HepG2 (cell line): ENCODE results near the gene MGMT. TPM values are rescaled to one million over a fixed set of nuclear protein-coding genes. Genes with fewer than 3 reads are reported as not detected.

Source experiments
- ATAC-seq: fragments of 200-7000 bp; cut with Tn5 transposase; 3 replicates; pipeline ENCODE4 v1.9.1; 2020; ENCODE audit warnings: mild to moderate bottlenecking, moderate library complexity
- BruUV-seq: library from RNA; stranded (reverse); fragments of 400-500 nt; replicated peaks from 2 replicates; lab custom pipeline; 2021; lab: Mats Ljungman, UMichigan
- CTCF ChIA-PET: fragments of 300-600 bp; formaldehyde crosslinking; extraction: SDS; loops from one replicate; lab custom pipeline; 2021; ENCODE audit warnings: low total read pairs, inconsistent platforms, low intra/inter-chr PET ratio; lab: Yijun Ruan, JAX
- POLR2A ChIA-PET: fragments of 350-600 bp; sonication (Branson Sonifier 250); formaldehyde crosslinking; loops from one replicate; lab custom pipeline; 2020; ENCODE audit warnings: antibody characterized with exemption, inconsistent platforms; lab: Yijun Ruan, JAX
- DNase-seq: peaks from one replicate; pipeline ENCODE4 v3.0.0-alpha.2; 2015; ENCODE audit warnings: low spot score
- FAIRE-seq: peaks from 3 replicates; lab custom pipeline; 2011; peaks lifted over from hg19 to GRCh38; lab: Jason Lieb, UNC
- H2AFZ ChIP-seq: one replicate; pipeline ENCODE4 v1.6.1; 2011; ENCODE audit warnings: low read length, inconsistent platforms
- H3K27ac ChIP-seq: fragments of 300-600 bp; 3 replicates; pipeline ENCODE4 v1.8.0; 2011; ENCODE audit warnings: mixed run types, mild to moderate bottlenecking, mixed read lengths, low read length, inconsistent platforms; ENCODE audit not compliant: insufficient read depth; ENCODE audit errors: extremely low read length
- H3K27me3 ChIP-seq, 2 experiments: fragments of 200-600 bp in 1 of 2; 2 replicates in 1 of 2; 3 replicates in 1 of 2; pipeline versions ENCODE4 v1.6.0 to v1.8.0; 2011; ENCODE audit warnings: low read length in 2 of 2, mild to moderate bottlenecking in 2 of 2, moderate library complexity in 2 of 2, inconsistent platforms in 1 of 2; ENCODE audit not compliant: insufficient read depth in 2 of 2, control insufficient read depth in 1 of 2
- H3K36me3 ChIP-seq, 2 experiments: fragments of 200-600 bp in 1 of 2; replicated peaks in 1 of 2; 2 replicates in 1 of 2; 3 replicates in 1 of 2; pipeline versions ENCODE4 v1.5.1 to v1.8.0; 2011; ENCODE audit warnings: low read length in 2 of 2, inconsistent platforms in 1 of 2; ENCODE audit not compliant: insufficient read depth in 2 of 2, control insufficient read depth in 1 of 2
- H3K4me1 ChIP-seq: 2 replicates; pipeline ENCODE4 v1.5.1; 2012; ENCODE audit warnings: low read length, inconsistent platforms; ENCODE audit not compliant: insufficient read depth
- H3K4me2 ChIP-seq: 2 replicates; pipeline ENCODE4 v1.6.0; 2011; ENCODE audit warnings: low read depth, low read length, inconsistent platforms
- H3K4me3 ChIP-seq, 3 experiments: fragments of 200-600 bp in 1 of 3; sonication (generic), shearing (Covaris generic) in 1 of 3; replicated peaks in 1 of 3; 2 replicates each; pipeline ENCODE4 v1.5.1; 2011 to 2016; ENCODE audit warnings: low read length in 3 of 3, inconsistent platforms in 2 of 3, low read depth in 2 of 3, mild to moderate bottlenecking in 2 of 3, control low read depth in 1 of 3, mixed read lengths in 1 of 3; ENCODE audit not compliant: insufficient read depth in 1 of 3
- H3K79me2 ChIP-seq: one replicate; pipeline ENCODE4 v1.6.1; 2011; ENCODE audit warnings: low read length, inconsistent platforms; ENCODE audit not compliant: insufficient read depth
- H3K9ac ChIP-seq: 2 replicates; pipeline ENCODE4 v1.6.0; 2011; ENCODE audit warnings: mild to moderate bottlenecking, low read depth, low read length, inconsistent platforms; ENCODE audit not compliant: insufficient read depth
- H3K9me3 ChIP-seq: 2 replicates; pipeline ENCODE4 v1.5.1; 2012; ENCODE audit warnings: mild to moderate bottlenecking, low read length
- H4K20me1 ChIP-seq: 2 replicates; pipeline ENCODE4 v1.6.0; 2011; ENCODE audit warnings: inconsistent platforms, mild to moderate bottlenecking, low read length, moderate library complexity; ENCODE audit not compliant: insufficient read depth
- IRF2 ChIP-seq: IDR thresholded peaks from 2 replicates; pipeline ENCODE4 v1.6.1; 2018; ENCODE audit warnings: missing genetic modification reagents, missing compliant biosample characterization
- KAT8 ChIP-seq: IDR thresholded peaks from 2 replicates; pipeline ENCODE4 v1.6.1; 2016; ENCODE audit warnings: missing genetic modification reagents, missing compliant biosample characterization
- RBM22 ChIP-seq: fragments of 200-400 bp; formaldehyde crosslinking; optimal IDR thresholded peaks from 2 replicates; pipeline ENCODE3; 2017; ENCODE audit warnings: mild to moderate bottlenecking, low read length, moderate library complexity
- RNF2 ChIP-seq: fragments of 450-650 bp; conservative IDR thresholded peaks from 2 replicates; pipeline ENCODE4 v1.6.1; 2016; ENCODE audit warnings: low read depth
- SIX1 ChIP-seq: sonication (generic); formaldehyde crosslinking; IDR thresholded peaks from 2 replicates; pipeline ENCODE4 v1.4.0; 2020; ENCODE audit warnings: missing genetic modification reagents, borderline replicate concordance
- ZMYM3 ChIP-seq: sonication (generic); formaldehyde crosslinking; IDR thresholded peaks from 2 replicates; pipeline ENCODE4 v1.5.1; 2020; ENCODE audit warnings: mild to moderate bottlenecking, missing genetic modification reagents
- ZNF567 ChIP-seq: sonication (generic); formaldehyde crosslinking; IDR thresholded peaks from 2 replicates; pipeline ENCODE4 v1.8.1; 2023; ENCODE audit warnings: mild to moderate bottlenecking, missing genetic modification reagents, borderline replicate concordance
- WGBS: methylation state at CpG from one replicate; pipeline ENCODE4 v1.1.6; 2017; ENCODE audit warnings: low lambda C conversion rate; 5-methylcytosine and 5-hydroxymethylcytosine counted together
- in situ Hi-C: cut with HindIII; loops from 2 replicates; pipeline ENCODE4 v1.10.0; 2017; ENCODE audit warnings: low pct_unique_long_range_greater_than_20kb; ENCODE audit not compliant: extremely low pct_ligation_motif_present
- intact Hi-C: fragments of 100-400 bp; cut with micrococcal nuclease; formaldehyde crosslinking; loops from one replicate; pipeline ENCODE4 v1.10.0; 2022; ENCODE audit not compliant: unreplicated experiment
- polyA plus RNA-seq, 8 experiments: library from polyadenylated mRNA; depleted of rRNA in 3 of 8; stranded (reverse) in 7 of 8; unstranded in 1 of 8; fragments of >200 nt; fragmentation: Illumina TruSeq in 4 of 8; extraction: Trizol in 4 of 8; gene quantifications; 2 replicates each; pipeline versions ENCODE4 v1.2.1 to v1.2.3, GENCODE V29; 2011 to 2016; ENCODE audit warnings: low read depth in 4 of 8, missing spikeins in 1 of 8, mixed read lengths in 1 of 8; ENCODE audit not compliant: insufficient read depth in 1 of 8
- total RNA-seq, 5 experiments: library from RNA; depleted of rRNA; stranded (reverse); fragments of >200 nt; fragmentation: Illumina TruSeq; extraction: Trizol; gene quantifications; 2 replicates each; pipeline ENCODE4 v1.2.3, GENCODE V29; 2016; ENCODE audit warnings: low read depth in 1 of 5
- TF ChIP-seq, protein P1 (sequence below): sonication (generic); formaldehyde crosslinking; IDR thresholded peaks from 2 replicates; pipeline ENCODE4 v1.5.1; 2020; ENCODE audit warnings: missing genetic modification reagents, mild to moderate bottlenecking, borderline replicate concordance
- TF ChIP-seq, protein P2 (sequence below): sonication (generic); formaldehyde crosslinking; conservative IDR thresholded peaks from 2 replicates; pipeline ENCODE4 v1.4.0; 2020; ENCODE audit warnings: missing genetic modification reagents
- TF ChIP-seq, protein P3 (sequence below): sonication (generic); formaldehyde crosslinking; IDR thresholded peaks from 2 replicates; pipeline ENCODE4 v1.4.0; 2020; ENCODE audit warnings: low read depth, missing genetic modification reagents

MGMT gene
- total and polyA plus RNA-seq, 2 of the 13 experiments (the other 11 are each of a cell fraction or from before 2014, with no cell fraction given), result 12.0 to 19.5 TPM

DNA sequence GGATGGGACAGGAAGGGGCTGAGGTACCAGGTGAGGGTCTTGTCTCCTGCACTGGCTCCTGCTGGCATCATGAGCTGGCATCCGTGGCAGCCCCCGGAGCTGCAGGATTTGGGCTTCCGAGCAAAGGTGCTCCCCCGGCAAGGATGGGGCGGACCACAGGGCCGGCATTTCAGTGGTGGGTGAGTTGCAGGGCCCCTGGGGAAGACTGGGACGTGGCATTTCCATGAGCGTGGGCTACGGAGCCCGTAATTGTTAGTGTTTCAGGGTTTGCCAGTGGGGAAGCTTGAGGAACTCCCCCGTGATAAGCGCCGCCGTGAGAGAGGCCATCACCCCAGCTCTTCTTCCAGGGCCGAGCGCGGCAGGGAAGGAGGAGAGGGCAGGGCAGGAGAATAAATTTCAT is 235.6 kb downstream of the MGMT start:
- no peak for FAIRE-seq
- ATAC-seq, result no peak
- Histone ChIP-seq H3K27me3 (no peaks in the 10 kb centered on the region), H2AFZ (no peak overlapping the region), H3K9ac (no peak overlapping the region), H3K79me2 (no peaks in the 10 kb centered on the region), H3K27ac (no peak overlapping the region), H3K9me3 (no peaks in the 10 kb centered on the region), H3K4me2 (no peak overlapping the region), H4K20me1 (no peaks in the 10 kb centered on the region), H3K4me1 (no peaks in the 10 kb centered on the region), H3K4me3 (no peak overlapping the region), H3K36me3 (no peaks in the 10 kb centered on the region)
- TF ChIP-seq, protein P1, sequence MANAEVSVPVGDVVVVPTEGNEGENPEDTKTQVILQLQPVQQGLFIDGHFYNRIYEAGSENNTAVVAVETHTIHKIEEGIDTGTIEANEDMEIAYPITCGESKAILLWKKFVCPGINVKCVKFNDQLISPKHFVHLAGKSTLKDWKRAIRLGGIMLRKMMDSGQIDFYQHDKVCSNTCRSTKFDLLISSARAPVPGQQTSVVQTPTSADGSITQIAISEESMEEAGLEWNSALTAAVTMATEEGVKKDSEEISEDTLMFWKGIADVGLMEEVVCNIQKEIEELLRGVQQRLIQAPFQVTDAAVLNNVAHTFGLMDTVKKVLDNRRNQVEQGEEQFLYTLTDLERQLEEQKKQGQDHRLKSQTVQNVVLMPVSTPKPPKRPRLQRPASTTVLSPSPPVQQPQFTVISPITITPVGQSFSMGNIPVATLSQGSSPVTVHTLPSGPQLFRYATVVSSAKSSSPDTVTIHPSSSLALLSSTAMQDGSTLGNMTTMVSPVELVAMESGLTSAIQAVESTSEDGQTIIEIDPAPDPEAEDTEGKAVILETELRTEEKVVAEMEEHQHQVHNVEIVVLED (CRISPR knock-in tag), result no peak
- in situ Hi-C loops (no loop called here), intact Hi-C loops (no loop called here)
- 93% methylated on average over 7 of the region's 17 CpGs for WGBS
- CTCF ChIA-PET, result no interaction called here
- BruUV-seq, result no TSS peak
- POLR2A ChIA-PET, result no interaction called here
- no peak for DNase-seq

DNA sequence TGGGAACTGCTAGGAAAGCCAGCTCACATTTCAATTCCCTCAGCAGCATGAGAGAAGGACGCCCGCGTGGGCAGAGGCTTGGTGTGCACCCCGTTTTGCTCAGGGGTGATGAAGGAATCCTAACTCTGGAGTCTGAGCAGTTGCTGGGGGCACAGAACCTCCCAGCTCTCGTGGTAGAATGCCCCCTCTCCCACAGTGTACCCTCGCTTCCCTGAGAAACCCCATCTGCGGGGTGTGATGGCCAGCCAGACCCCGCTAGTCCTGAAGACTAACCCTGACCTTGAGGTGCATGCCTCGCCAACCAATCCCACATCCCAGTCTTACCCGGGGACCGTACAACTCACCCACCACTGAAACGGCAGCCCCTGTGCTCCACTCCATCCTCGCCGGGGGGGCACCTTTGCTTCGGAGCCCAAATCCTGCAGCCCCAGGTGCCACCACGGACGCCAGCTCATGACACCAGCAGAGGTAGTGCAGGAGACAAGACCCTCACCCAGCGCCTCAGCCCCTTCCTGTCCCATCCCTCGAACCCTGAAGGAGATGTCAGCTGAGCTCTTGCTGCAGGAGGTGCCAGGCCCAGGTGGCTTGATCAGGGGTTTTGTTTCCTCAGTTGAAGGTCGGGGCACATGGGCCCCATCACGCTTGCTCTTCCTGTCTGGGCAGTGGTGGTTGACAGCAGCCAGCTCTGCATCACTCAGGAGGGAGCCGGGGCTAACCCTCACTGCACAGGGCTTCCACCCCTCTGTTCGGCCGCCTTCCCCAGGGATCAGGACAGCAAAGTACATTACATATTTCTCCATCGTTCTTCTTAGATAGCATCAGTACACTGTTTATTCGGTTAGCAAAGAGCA is 236.5 kb downstream of the MGMT start:
- in situ Hi-C loops, result no loop called here
- CTCF ChIA-PET, result no interaction called here
- no peaks in the 10 kb centered on the region for H3K27me3 ChIP-seq
- no peak overlapping the region for H3K9ac ChIP-seq
- no peak overlapping the region for H3K27ac ChIP-seq
- POLR2A ChIA-PET, result no interaction called here
- no TSS peak for BruUV-seq
- no peak overlapping the region for H3K4me3 ChIP-seq
- H4K20me1 ChIP-seq, result no peaks in the 10 kb centered on the region
- intact Hi-C loops, result no loop called here
- WGBS, result 74% methylated on average over 26 of the region's 26 CpGs
- no peak for DNase-seq
- no peaks in the 10 kb centered on the region for H3K9me3 ChIP-seq
- no peak for ATAC-seq
- no peak overlapping the region for H3K4me2 ChIP-seq
- 0 out of 5 replicates have a peak, but pooled peaks cover 0 to 3% of the 10 kb centered on the region in 2 experiments for H3K36me3 ChIP-seq
- no peaks in the 10 kb centered on the region for H3K4me1 ChIP-seq
- H3K79me2 ChIP-seq, result no peaks in the 10 kb centered on the region
- H2AFZ ChIP-seq, result no peak overlapping the region
- no peak for FAIRE-seq
- no peak for TF ChIP-seq IRF2 (CRISPR knock-in tag)
- no peak for TF ChIP-seq RNF2
- no peak for TF ChIP-seq KAT8 (CRISPR knock-in tag)
- no peak for TF ChIP-seq ZMYM3 (CRISPR knock-in tag)
- TF ChIP-seq RBM22, result no peak
- TF ChIP-seq ZNF567, result no peak
- no peak for TF ChIP-seq SIX1 (CRISPR knock-in tag)
- TF ChIP-seq, protein P2, sequence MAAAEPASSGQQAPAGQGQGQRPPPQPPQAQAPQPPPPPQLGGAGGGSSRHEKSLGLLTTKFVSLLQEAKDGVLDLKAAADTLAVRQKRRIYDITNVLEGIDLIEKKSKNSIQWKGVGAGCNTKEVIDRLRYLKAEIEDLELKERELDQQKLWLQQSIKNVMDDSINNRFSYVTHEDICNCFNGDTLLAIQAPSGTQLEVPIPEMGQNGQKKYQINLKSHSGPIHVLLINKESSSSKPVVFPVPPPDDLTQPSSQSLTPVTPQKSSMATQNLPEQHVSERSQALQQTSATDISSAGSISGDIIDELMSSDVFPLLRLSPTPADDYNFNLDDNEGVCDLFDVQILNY (CRISPR knock-in tag), result no peak
- TF ChIP-seq, protein P3, sequence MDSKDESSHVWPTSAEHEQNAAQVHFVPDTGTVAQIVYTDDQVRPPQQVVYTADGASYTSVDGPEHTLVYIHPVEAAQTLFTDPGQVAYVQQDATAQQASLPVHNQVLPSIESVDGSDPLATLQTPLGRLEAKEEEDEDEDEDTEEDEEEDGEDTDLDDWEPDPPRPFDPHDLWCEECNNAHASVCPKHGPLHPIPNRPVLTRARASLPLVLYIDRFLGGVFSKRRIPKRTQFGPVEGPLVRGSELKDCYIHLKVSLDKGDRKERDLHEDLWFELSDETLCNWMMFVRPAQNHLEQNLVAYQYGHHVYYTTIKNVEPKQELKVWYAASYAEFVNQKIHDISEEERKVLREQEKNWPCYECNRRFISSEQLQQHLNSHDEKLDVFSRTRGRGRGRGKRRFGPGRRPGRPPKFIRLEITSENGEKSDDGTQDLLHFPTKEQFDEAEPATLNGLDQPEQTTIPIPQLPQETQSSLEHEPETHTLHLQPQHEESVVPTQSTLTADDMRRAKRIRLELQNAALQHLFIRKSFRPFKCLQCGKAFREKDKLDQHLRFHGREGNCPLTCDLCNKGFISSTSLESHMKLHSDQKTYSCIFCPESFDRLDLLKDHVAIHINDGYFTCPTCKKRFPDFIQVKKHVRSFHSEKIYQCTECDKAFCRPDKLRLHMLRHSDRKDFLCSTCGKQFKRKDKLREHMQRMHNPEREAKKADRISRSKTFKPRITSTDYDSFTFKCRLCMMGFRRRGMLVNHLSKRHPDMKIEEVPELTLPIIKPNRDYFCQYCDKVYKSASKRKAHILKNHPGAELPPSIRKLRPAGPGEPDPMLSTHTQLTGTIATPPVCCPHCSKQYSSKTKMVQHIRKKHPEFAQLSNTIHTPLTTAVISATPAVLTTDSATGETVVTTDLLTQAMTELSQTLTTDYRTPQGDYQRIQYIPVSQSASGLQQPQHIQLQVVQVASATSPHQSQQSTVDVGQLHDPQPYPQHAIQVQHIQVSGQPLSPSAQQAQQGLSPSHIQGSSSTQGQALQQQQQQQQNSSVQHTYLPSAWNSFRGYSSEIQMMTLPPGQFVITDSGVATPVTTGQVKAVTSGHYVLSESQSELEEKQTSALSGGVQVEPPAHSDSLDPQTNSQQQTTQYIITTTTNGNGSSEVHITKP (CRISPR knock-in tag), result no peak
